Muscle layer of colon (tissue), 2 donors: ENCODE results near the gene TYRO3.

ENCODE experiments used
- H3K27ac ChIP-seq: one replicate; pipeline ENCODE4 v1.7.0; 2013; ENCODE audit warnings: low read depth, mild to moderate bottlenecking, low read length, moderate library complexity
- H3K27me3 ChIP-seq, 2 donors: one replicate each; pipeline ENCODE4 v1.7.0; 2013; ENCODE audit warnings: low read length in 2 of 2, mild to moderate bottlenecking in 2 of 2; ENCODE audit not compliant: insufficient read depth in 2 of 2, control insufficient read depth in 1 of 2
- H3K36me3 ChIP-seq: one replicate; pipeline ENCODE4 v1.7.0; 2013; ENCODE audit warnings: mild to moderate bottlenecking, low read length; ENCODE audit not compliant: insufficient read depth
- H3K4me1 ChIP-seq: one replicate; pipeline ENCODE4 v1.7.0; 2013; ENCODE audit warnings: mild to moderate bottlenecking, low read length; ENCODE audit not compliant: insufficient read depth
- H3K4me3 ChIP-seq, 2 donors: one replicate each; pipeline ENCODE4 v1.7.0; 2013; ENCODE audit warnings: low read length in 2 of 2, low read depth in 1 of 2, mild to moderate bottlenecking in 1 of 2, moderate library complexity in 1 of 2
- H3K9ac ChIP-seq: one replicate; pipeline ENCODE4 v1.7.0; 2013; ENCODE audit warnings: low read length
- H3K9me3 ChIP-seq: one replicate; pipeline ENCODE4 v1.7.0; 2013; ENCODE audit warnings: mild to moderate bottlenecking, low read length
- donor health status: abdominal sarcoma.
- donor health status: Adenocarcinoma of cecum.

TYRO3 gene

GRCh38 chr15:41558400-41559238 lies at the start of gene TYRO3:
Gene TYRO3 (plus strand): TSS chr15:41559212. CDS start chr15:41559258, 46 bp downstream.
- no peak within 1 kb of the TSS for H3K27ac ChIP-seq
- H3K9ac ChIP-seq = peak within 1 kb of the TSS; percentile 44
- peak within 1 kb of the TSS; percentile 43 to 61 for H3K4me3 ChIP-seq
- no peaks in the 10 kb centered on the region for H3K36me3 ChIP-seq
- no peaks in the 10 kb centered on the region for H3K27me3 ChIP-seq
- peaks cover 6% of the 10 kb centered on the region for H3K4me1 ChIP-seq
- no peaks in the 10 kb centered on the region for H3K9me3 ChIP-seq

GRCh38 chr15:41510728-41511127 lies 48.3 kb upstream of the TYRO3 start:
- Histone ChIP-seq H3K27ac (no peak overlapping the region), H3K4me3 (no peak overlapping the region), H3K27me3 (peaks cover 19 to 32% of the 10 kb centered on the region in 2 donors), H3K4me1 (peaks cover 15% of the 10 kb centered on the region), H3K36me3 (no peaks in the 10 kb centered on the region), H3K9ac (no peak overlapping the region), H3K9me3 (no peaks in the 10 kb centered on the region)

GRCh38 chr15:41511331-41511898 lies 47.6 kb upstream of the TYRO3 start:
- peaks cover 19 to 32% of the 10 kb centered on the region in 2 donors for H3K27me3 ChIP-seq
- H3K27ac ChIP-seq = no peak overlapping the region
- no peak overlapping the region for H3K4me3 ChIP-seq
- H3K4me1 ChIP-seq = peaks cover 15% of the 10 kb centered on the region
- H3K36me3 ChIP-seq = no peaks in the 10 kb centered on the region
- no peak overlapping the region for H3K9ac ChIP-seq
- H3K9me3 ChIP-seq = no peaks in the 10 kb centered on the region

- peak overlapping the region in 1 of 2 donors; percentile 55 for H3K4me3 ChIP-seq
- no peaks in the 10 kb centered on the region for H3K9me3 ChIP-seq
- H3K4me1 ChIP-seq = peaks cover 15% of the 10 kb centered on the region
- H3K36me3 ChIP-seq = no peaks in the 10 kb centered on the region
- peaks cover 19 to 32% of the 10 kb centered on the region in 2 donors for H3K27me3 ChIP-seq
- no peak overlapping the region for H3K9ac ChIP-seq
- H3K27ac ChIP-seq = no peak overlapping the region
Measured at GRCh38 chr15:41511899-41512369, 47.1 kb upstream of the TYRO3 start.

GRCh38 chr15:41512512-41512939 lies 46.5 kb upstream of the TYRO3 start:
- Histone ChIP-seq H3K9me3 (no peaks in the 10 kb centered on the region), H3K4me3 (peak overlapping the region; percentile 47 to 55), H3K4me1 (peaks cover 15% of the 10 kb centered on the region), H3K27ac (no peak overlapping the region), H3K9ac (no peak overlapping the region), H3K36me3 (no peaks in the 10 kb centered on the region), H3K27me3 (peaks cover 19 to 32% of the 10 kb centered on the region in 2 donors)

GRCh38 chr15:41512940-41513505 lies 46.0 kb upstream of the TYRO3 start:
- H3K4me1 ChIP-seq = peaks cover 15% of the 10 kb centered on the region
- H3K27me3 ChIP-seq = peaks cover 19 to 32% of the 10 kb centered on the region in 2 donors
- no peak overlapping the region for H3K9ac ChIP-seq
- H3K27ac ChIP-seq = no peak overlapping the region
- peaks cover 1% of the 10 kb centered on the region for H3K36me3 ChIP-seq
- H3K4me3 ChIP-seq = peak overlapping the region; percentile 47 to 55
- H3K9me3 ChIP-seq = no peaks in the 10 kb centered on the region

- no peaks in the 10 kb centered on the region for H3K9me3 ChIP-seq
- peak within 1 kb of the TSS; percentile 47 to 55 for H3K4me3 ChIP-seq
- no peak within 1 kb of the TSS for H3K9ac ChIP-seq
- no peak within 1 kb of the TSS for H3K27ac ChIP-seq
- peaks cover 19 to 32% of the 10 kb centered on the region in 2 donors for H3K27me3 ChIP-seq
- H3K36me3 ChIP-seq = peaks cover 4% of the 10 kb centered on the region
- peaks cover 15% of the 10 kb centered on the region for H3K4me1 ChIP-seq
Measured at GRCh38 chr15:41513506-41514227, 45.3 kb upstream of the TYRO3 start, which contains the start of gene LTK. Gene LTK (minus strand): TSS chr15:41513827. CDS start chr15:41513709, 118 bp downstream.

GRCh38 chr15:41517895-41518449 lies 41.0 kb upstream of the TYRO3 start:
- Histone ChIP-seq H3K4me1 (peaks cover 9% of the 10 kb centered on the region), H3K4me3 (no peak overlapping the region), H3K9ac (no peak overlapping the region), H3K27ac (no peak overlapping the region), H3K27me3 (peaks cover 8 to 12% of the 10 kb centered on the region in 2 donors), H3K9me3 (no peaks in the 10 kb centered on the region), H3K36me3 (peaks cover 4% of the 10 kb centered on the region)

GRCh38 chr15:41520636-41521035 lies 38.4 kb upstream of the TYRO3 start:
- no peaks in the 10 kb centered on the region for H3K27me3 ChIP-seq
- H3K9me3 ChIP-seq = no peaks in the 10 kb centered on the region
- H3K27ac ChIP-seq = no peak overlapping the region
- no peak overlapping the region for H3K4me3 ChIP-seq
- no peak overlapping the region for H3K9ac ChIP-seq
- peaks cover 4% of the 10 kb centered on the region for H3K36me3 ChIP-seq
- no peaks in the 10 kb centered on the region for H3K4me1 ChIP-seq

GRCh38 chr15:41521614-41522013 lies 37.4 kb upstream of the TYRO3 start:
- Histone ChIP-seq H3K27ac (no peak overlapping the region), H3K4me3 (no peak overlapping the region), H3K9ac (no peak overlapping the region), H3K27me3 (no peaks in the 10 kb centered on the region), H3K4me1 (no peaks in the 10 kb centered on the region), H3K9me3 (no peaks in the 10 kb centered on the region), H3K36me3 (peaks cover 11% of the 10 kb centered on the region)
